GM23338 (cell line): ENCODE measurements around the gene HBS1L.

Source experiments
- CREB1 ChIP-seq: fragments of 250-450 bp; sonication (Bioruptor Pico); IDR thresholded peaks from 2 replicates; pipeline ENCODE4 v1.5.0; 2020; ENCODE audit warnings: low read depth, mild to moderate bottlenecking, moderate library complexity
- CTCF ChIP-seq, 2 experiments: fragments of 200-600 bp in 1 of 2; sonication (generic) in 1 of 2; conservative IDR thresholded peaks; 2 replicates each; pipeline versions ENCODE4 v1.5.1 to v1.6.1; 2016 to 2017; ENCODE audit warnings: antibody characterized with exemption in 2 of 2, low read depth in 2 of 2, mild to moderate bottlenecking in 2 of 2, moderate library complexity in 1 of 2
- EZH2 ChIP-seq: fragments of 200-600 bp; sonication (generic); IDR thresholded peaks from one replicate; pipeline ENCODE4 v1.8.0; 2017; ENCODE audit warnings: antibody characterized with exemption, mild to moderate bottlenecking, low read depth; ENCODE audit not compliant: unreplicated experiment
- EZH2phosphoT487 ChIP-seq: fragments of 200-600 bp; sonication (generic); IDR thresholded peaks from one replicate; pipeline ENCODE4 v1.8.1; 2018; ENCODE audit warnings: antibody characterized with exemption; ENCODE audit not compliant: unreplicated experiment

GRCh38 chr6:134964451-134965203, 90.0 kb downstream of the HBS1L start:
- no peak for TF ChIP-seq CTCF (conservative IDR thresholded peaks at IDR 0.05; ENCODE audit: low read depth in 2 of 2)
- no peak for TF ChIP-seq EZH2
- no peak for TF ChIP-seq EZH2phosphoT487
- no peak for TF ChIP-seq CREB1
